Muscle of arm (tissue), 12 donors: Measurements from ENCODE around the gene SPATA17. TPM values are rescaled to one million over a fixed set of nuclear protein-coding genes. Genes with fewer than 3 reads are reported as not detected.
"Not testable (repeated sequence)": the region's sequence is repeated elsewhere in the genome, so short reads cannot be mapped to it uniquely, and the experiment has no call there.

Experiments used
- DNase-seq: peaks from one replicate; pipeline ENCODE4 v3.0.0-alpha.2; 2013
- polyA plus RNA-seq, 12 donors: library from polyadenylated mRNA; unstranded; fragments of 120-200 nt; gene quantifications; one replicate each; pipeline ENCODE4 v1.2.1, GENCODE V29; 2013; ENCODE audit not compliant: insufficient read length in 12 of 12

SPATA17 gene
- polyA plus RNA-seq, 12 donors, result 1.7 to 4.7 (median 3.4) TPM; not detected in 2

- DNase-seq, result no peak
These were observed 43.0 kb downstream of the SPATA17 start for GRCh38 chr1:217674028-217674729.

- DNase-seq, result no peak
These were observed 50.7 kb downstream of the SPATA17 start for GRCh38 chr1:217681806-217682205.

GRCh38 chr1:217687511-217687910 is 56.4 kb downstream of the SPATA17 start:
- no peak for DNase-seq

GRCh38 chr1:217696140-217696539 is 65.0 kb downstream of the SPATA17 start:
- not testable (repeated sequence) for DNase-seq

GRCh38 chr1:217703326-217703725 is 72.2 kb downstream of the SPATA17 start:
- no peak for DNase-seq

GRCh38 chr1:217712925-217713597 is 81.9 kb downstream of the SPATA17 start:
- DNase-seq, result no peak

- no peak for DNase-seq
These were observed 84.5 kb downstream of the SPATA17 start for GRCh38 chr1:217715681-217716080.

- DNase-seq, result no peak
These were observed 86.8 kb downstream of the SPATA17 start for GRCh38 chr1:217717959-217718358.

GRCh38 chr1:217718873-217719272 is 87.7 kb downstream of the SPATA17 start:
- DNase-seq, result no peak

GRCh38 chr1:217721692-217722091 is 90.5 kb downstream of the SPATA17 start:
- DNase-seq, result no peak

- DNase-seq, result no peak
These were observed 103.8 kb downstream of the SPATA17 start for GRCh38 chr1:217734973-217735372.

GRCh38 chr1:217747156-217747769 is 116.1 kb downstream of the SPATA17 start:
- peak; percentile 8 for DNase-seq

- DNase-seq, result no peak
These were observed 138.6 kb downstream of the SPATA17 start for GRCh38 chr1:217769768-217770167.

GRCh38 chr1:217770918-217771317 is 139.8 kb downstream of the SPATA17 start:
- no peak for DNase-seq

GRCh38 chr1:217776693-217777092 is 145.5 kb downstream of the SPATA17 start:
- no peak for DNase-seq

- DNase-seq, result no peak
These were observed 149.9 kb downstream of the SPATA17 start for GRCh38 chr1:217781056-217781455.

- DNase-seq, result no peak
These were observed 159.9 kb downstream of the SPATA17 start for GRCh38 chr1:217791091-217791490.

- DNase-seq, result no peak
These were observed 174.6 kb downstream of the SPATA17 start for GRCh38 chr1:217805792-217806191.

- no peak for DNase-seq
These were observed 181.0 kb downstream of the SPATA17 start for GRCh38 chr1:217812175-217812574.

- no peak for DNase-seq
These were observed 181.9 kb downstream of the SPATA17 start for GRCh38 chr1:217813031-217813430.

GRCh38 chr1:217837691-217838090 is 206.5 kb downstream of the SPATA17 start:
- no peak for DNase-seq

GRCh38 chr1:217839161-217839560 is 208.0 kb downstream of the SPATA17 start:
- no peak for DNase-seq

GRCh38 chr1:217846733-217847132 is 215.6 kb downstream of the SPATA17 start:
- no peak for DNase-seq
